HG03439 (cell line): Measurements from ENCODE around the gene PSMB7.

Experiments
- ATAC-seq: cut with Tn5 transposase; IDR thresholded peaks from one replicate; pipeline ENCODE4 v1.9.1; 2021; ENCODE audit warnings: mild to moderate bottlenecking, moderate library complexity; ENCODE audit not compliant: unreplicated experiment

PSMB7 gene

GRCh38 chr9:124384846-124385245 is 30.4 kb downstream of the PSMB7 start:
- ATAC-seq = no peak

- no peak for ATAC-seq
Observed at GRCh38 chr9:124384210-124384609, 31.0 kb downstream of the PSMB7 start.

GRCh38 chr9:124381170-124381945 is 33.9 kb downstream of the PSMB7 start:
- no peak for ATAC-seq

GRCh38 chr9:124377551-124378406 is 37.5 kb downstream of the PSMB7 start:
- no peak for ATAC-seq

GRCh38 chr9:124376329-124376728 is 38.9 kb downstream of the PSMB7 start:
- no peak for ATAC-seq

GRCh38 chr9:124375726-124376125 is 39.5 kb downstream of the PSMB7 start:
- no peak for ATAC-seq

- no peak for ATAC-seq
Observed at GRCh38 chr9:124373851-124374250, 41.4 kb downstream of the PSMB7 start.

GRCh38 chr9:124373386-124373785 is 41.9 kb downstream of the PSMB7 start:
- ATAC-seq = no peak

GRCh38 chr9:124372038-124372437 is 43.2 kb downstream of the PSMB7 start:
- no peak for ATAC-seq

- ATAC-seq = no peak
Observed at GRCh38 chr9:124370896-124371582, 44.2 kb downstream of the PSMB7 start.

- ATAC-seq = no peak
Observed at GRCh38 chr9:124369231-124369797, 45.9 kb downstream of the PSMB7 start.

- no peak for ATAC-seq
Observed at GRCh38 chr9:124368692-124369091, 46.5 kb downstream of the PSMB7 start.

- ATAC-seq = no peak
Observed at GRCh38 chr9:124366476-124367220, 48.6 kb downstream of the PSMB7 start.

- no peak for ATAC-seq
Observed at GRCh38 chr9:124365036-124365435, 50.2 kb downstream of the PSMB7 start.

GRCh38 chr9:124364141-124364540 is 51.1 kb downstream of the PSMB7 start:
- ATAC-seq = no peak

- no peak for ATAC-seq
Observed at GRCh38 chr9:124363326-124364096, 51.7 kb downstream of the PSMB7 start.

- ATAC-seq = no peak
Observed at GRCh38 chr9:124361128-124361527, 54.1 kb downstream of the PSMB7 start.

- no peak for ATAC-seq
Observed at GRCh38 chr9:124359855-124360678, 55.2 kb downstream of the PSMB7 start.

- no peak for ATAC-seq
Observed at GRCh38 chr9:124359426-124359825, 55.8 kb downstream of the PSMB7 start.
